ENCODE measurements around the gene CD2. TPM values are rescaled to one million over a fixed set of nuclear protein-coding genes. Genes with fewer than 3 reads are reported as not detected.

CD2 gene, protein sequence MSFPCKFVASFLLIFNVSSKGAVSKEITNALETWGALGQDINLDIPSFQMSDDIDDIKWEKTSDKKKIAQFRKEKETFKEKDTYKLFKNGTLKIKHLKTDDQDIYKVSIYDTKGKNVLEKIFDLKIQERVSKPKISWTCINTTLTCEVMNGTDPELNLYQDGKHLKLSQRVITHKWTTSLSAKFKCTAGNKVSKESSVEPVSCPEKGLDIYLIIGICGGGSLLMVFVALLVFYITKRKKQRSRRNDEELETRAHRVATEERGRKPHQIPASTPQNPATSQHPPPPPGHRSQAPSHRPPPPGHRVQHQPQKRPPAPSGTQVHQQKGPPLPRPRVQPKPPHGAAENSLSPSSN
- 100 to 1,000 TPM; 178 to 189 TPM for total RNA-seq
- 100 to 1,000 TPM; 197 to 240 (median 222) TPM for polyA plus RNA-seq
- 152 to 494 (median 265) reads per million in 6 experiments for total RNA-seq

DNA sequence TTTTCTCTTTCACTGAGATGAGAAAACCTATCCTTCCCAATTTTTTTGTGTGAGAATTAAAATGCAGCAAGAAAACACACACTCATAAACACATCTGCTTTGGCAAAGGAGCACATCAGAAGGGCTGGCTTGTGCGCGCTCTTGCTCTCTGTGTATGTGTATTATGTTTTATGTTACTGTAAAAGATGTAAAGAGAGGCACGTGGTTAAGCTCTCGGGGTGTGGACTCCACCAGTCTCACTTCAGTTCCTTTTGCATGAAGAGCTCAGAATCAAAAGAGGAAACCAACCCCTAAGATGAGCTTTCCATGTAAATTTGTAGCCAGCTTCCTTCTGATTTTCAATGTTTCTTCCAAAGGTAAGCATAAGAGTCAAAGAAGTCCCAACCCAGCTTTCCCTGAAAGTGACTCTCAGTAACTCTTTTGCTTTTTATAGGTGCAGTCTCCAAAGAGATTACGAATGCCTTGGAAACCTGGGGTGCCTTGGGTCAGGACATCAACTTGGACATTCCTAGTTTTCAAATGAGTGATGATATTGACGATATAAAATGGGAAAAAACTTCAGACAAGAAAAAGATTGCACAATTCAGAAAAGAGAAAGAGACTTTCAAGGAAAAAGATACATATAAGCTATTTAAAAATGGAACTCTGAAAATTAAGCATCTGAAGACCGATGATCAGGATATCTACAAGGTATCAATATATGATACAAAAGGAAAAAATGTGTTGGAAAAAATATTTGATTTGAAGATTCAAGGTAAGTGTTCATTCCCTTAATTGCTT lies at the start of gene CD2:
Gene CD2, plus strand, starts transcription at position 233 of the 780 bp plus-strand sequence. Its CDS starts 63 bp downstream, at position 296.
- DNase-seq = peak in 9 of 10 donors; percentile 31 to 76 (median 58)
- no peaks in the 10 kb centered on the region for H3K27me3 Mint-ChIP-seq
- ATAC-seq = peak; percentile 84 to 90
- peaks cover 22 to 42% (median 35%) of the 10 kb centered on the region in 4 donors for H3K4me1 Mint-ChIP-seq
- H3K4me3 Mint-ChIP-seq = peak within 1 kb of the TSS; percentile 92 to 100 (median 98)
- H3K9me3 Mint-ChIP-seq = peaks cover 0 to 13% (median 6%) of the 10 kb centered on the region in 9 donors
- H3K36me3 Mint-ChIP-seq = peaks cover 24 to 39% (median 28%) of the 10 kb centered on the region in 3 donors
- POLR2A ChIA-PET = interaction anchor here (0.8 to 11.1 kb wide), 13 partner anchors 8 to 306 kb away, joined by 3 to 285 read pairs (median 4); partner anchors contain the start of gene TTF2
- H3K27ac Mint-ChIP-seq = peak within 1 kb of the TSS; percentile 96 to 99 (median 98)

DNA sequence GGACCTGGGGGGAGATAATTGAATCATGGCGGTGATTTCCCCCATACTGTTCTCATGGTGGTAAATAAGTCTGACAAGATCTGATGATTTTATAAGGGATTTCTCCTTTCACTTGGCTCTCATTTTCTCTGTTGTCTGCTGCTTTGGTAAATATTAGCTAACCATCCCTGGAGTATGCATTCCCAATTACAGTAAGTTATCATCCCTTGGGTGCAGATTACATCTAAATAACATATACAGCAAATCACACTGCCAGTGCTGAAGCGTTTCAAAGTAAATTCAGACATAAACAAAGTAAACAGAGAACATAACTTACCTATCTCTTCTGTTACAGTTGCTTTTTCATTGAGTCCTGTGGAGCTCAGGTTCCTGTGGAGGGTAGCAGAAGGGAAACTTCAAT lies 48.1 kb upstream of the CD2 start:
- H3K4me3 Mint-ChIP-seq = no peak overlapping the region
- H3K27me3 Mint-ChIP-seq = peaks cover 2 to 21% (median 11%) of the 10 kb centered on the region in 5 donors
- POLR2A ChIA-PET = no interaction called here
- no peak overlapping the region for H3K27ac Mint-ChIP-seq
- H3K36me3 Mint-ChIP-seq = peaks cover 0 to 10% (median 2%) of the 10 kb centered on the region in 3 donors
- peaks cover 0 to 7% (median 0%) of the 10 kb centered on the region in 4 donors for H3K4me1 Mint-ChIP-seq
- peaks cover 0 to 15% (median 4%) of the 10 kb centered on the region in 9 donors for H3K9me3 Mint-ChIP-seq
- DNase-seq (no peak), ATAC-seq (no peak)

- H3K9me3 Mint-ChIP-seq = peaks cover 0 to 10% (median 4%) of the 10 kb centered on the region in 9 donors
- peaks cover 0 to 7% (median 0%) of the 10 kb centered on the region in 4 donors for H3K4me1 Mint-ChIP-seq
- peaks cover 0 to 10% (median 2%) of the 10 kb centered on the region in 3 donors for H3K36me3 Mint-ChIP-seq
- H3K27me3 Mint-ChIP-seq = peaks cover 2 to 21% (median 11%) of the 10 kb centered on the region in 5 donors
- H3K27ac Mint-ChIP-seq = no peak overlapping the region
- no peak for DNase-seq
- no peak overlapping the region for H3K4me3 Mint-ChIP-seq
- POLR2A ChIA-PET = no interaction called here
- ATAC-seq = no peak
Measured at GRCh38 chr1:116706841-116707240, 47.4 kb upstream of the CD2 start.

GRCh38 chr1:116708255-116708900 lies 45.9 kb upstream of the CD2 start:
- Mint-ChIP-seq H3K36me3 (peaks cover 0 to 10% (median 2%) of the 10 kb centered on the region in 3 donors), H3K9me3 (peaks cover 0 to 10% (median 4%) of the 10 kb centered on the region in 9 donors), H3K4me3 (no peak overlapping the region), H3K27me3 (peaks cover 4 to 21% (median 11%) of the 10 kb centered on the region in 5 donors), H3K4me1 (peaks cover 0 to 7% (median 5%) of the 10 kb centered on the region in 4 donors), H3K27ac (peak overlapping the region in 1 of 10 donors; percentile 31)
- POLR2A ChIA-PET = no interaction called here
- ATAC-seq = no peak
- no peak for DNase-seq

DNA sequence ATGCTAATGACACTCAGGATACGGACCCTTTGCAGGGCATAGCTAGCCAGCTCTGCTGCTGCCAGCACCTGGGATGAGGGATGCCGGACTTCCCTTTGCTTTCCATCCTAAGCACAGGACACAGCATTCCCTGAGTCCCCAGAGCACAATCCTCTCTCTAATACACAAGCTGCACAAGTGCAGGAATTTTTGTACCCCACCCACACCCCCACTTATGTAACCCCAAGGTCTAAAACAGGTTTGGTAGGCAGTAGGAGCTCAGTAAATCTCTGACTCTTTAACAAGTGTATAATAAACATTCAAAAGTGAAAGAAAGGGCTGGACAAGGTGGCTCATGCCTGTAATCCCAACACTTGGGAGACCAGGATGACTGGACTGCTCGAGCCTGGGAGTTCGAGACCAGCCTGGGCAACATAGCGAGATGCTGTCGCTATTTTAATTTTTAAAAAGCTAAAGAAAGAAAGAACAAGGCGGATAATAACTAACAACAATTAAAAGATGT lies 44.5 kb upstream of the CD2 start:
- Mint-ChIP-seq H3K36me3 (peaks cover 0 to 10% (median 2%) of the 10 kb centered on the region in 3 donors), H3K27me3 (peaks cover 4 to 21% (median 11%) of the 10 kb centered on the region in 5 donors), H3K9me3 (peaks cover 0 to 10% (median 0%) of the 10 kb centered on the region in 9 donors), H3K27ac (peak overlapping the region in 1 of 10 donors; percentile 36), H3K4me3 (no peak overlapping the region), H3K4me1 (peaks cover 0 to 7% (median 5%) of the 10 kb centered on the region in 4 donors)
- ATAC-seq = no peak
- DNase-seq = no peak
- POLR2A ChIA-PET = no interaction called here

GRCh38 chr1:116710420-116711262 lies 43.6 kb upstream of the CD2 start:
- no peak overlapping the region for H3K27ac Mint-ChIP-seq
- no peak overlapping the region for H3K4me3 Mint-ChIP-seq
- POLR2A ChIA-PET = no interaction called here
- H3K27me3 Mint-ChIP-seq = peaks cover 6 to 22% (median 11%) of the 10 kb centered on the region in 5 donors
- H3K9me3 Mint-ChIP-seq = peaks cover 0 to 10% (median 0%) of the 10 kb centered on the region in 9 donors
- H3K4me1 Mint-ChIP-seq = peaks cover 0 to 7% (median 5%) of the 10 kb centered on the region in 4 donors
- peaks cover 0 to 10% (median 0%) of the 10 kb centered on the region in 3 donors for H3K36me3 Mint-ChIP-seq
- no peak for DNase-seq
- no peak for ATAC-seq

GRCh38 chr1:116711263-116711840 lies 42.9 kb upstream of the CD2 start:
- Mint-ChIP-seq H3K4me3 (no peak overlapping the region), H3K36me3 (peaks cover 0 to 5% (median 0%) of the 10 kb centered on the region in 3 donors), H3K4me1 (peaks cover 0 to 7% (median 5%) of the 10 kb centered on the region in 4 donors), H3K9me3 (peaks cover 0 to 7% (median 0%) of the 10 kb centered on the region in 9 donors), H3K27ac (no peak overlapping the region), H3K27me3 (peaks cover 9 to 22% (median 11%) of the 10 kb centered on the region in 5 donors)
- DNase-seq (no peak), ATAC-seq (peak in 1 of 2 donors; percentile 35)
- POLR2A ChIA-PET = no interaction called here

GRCh38 chr1:116712510-116712909 lies 41.7 kb upstream of the CD2 start:
- ATAC-seq (no peak), DNase-seq (no peak)
- H3K36me3 Mint-ChIP-seq = no peaks in the 10 kb centered on the region
- H3K4me3 Mint-ChIP-seq = peak overlapping the region in 2 of 10 donors; percentile 18 to 66
- peaks cover 0 to under 1% (median 0%) of the 10 kb centered on the region in 9 donors for H3K9me3 Mint-ChIP-seq
- peak overlapping the region in 1 of 10 donors; percentile 53 for H3K27ac Mint-ChIP-seq
- H3K27me3 Mint-ChIP-seq = peaks cover 5 to 22% (median 10%) of the 10 kb centered on the region in 5 donors
- POLR2A ChIA-PET = no interaction called here
- peaks cover 0 to 7% (median 5%) of the 10 kb centered on the region in 4 donors for H3K4me1 Mint-ChIP-seq

DNA sequence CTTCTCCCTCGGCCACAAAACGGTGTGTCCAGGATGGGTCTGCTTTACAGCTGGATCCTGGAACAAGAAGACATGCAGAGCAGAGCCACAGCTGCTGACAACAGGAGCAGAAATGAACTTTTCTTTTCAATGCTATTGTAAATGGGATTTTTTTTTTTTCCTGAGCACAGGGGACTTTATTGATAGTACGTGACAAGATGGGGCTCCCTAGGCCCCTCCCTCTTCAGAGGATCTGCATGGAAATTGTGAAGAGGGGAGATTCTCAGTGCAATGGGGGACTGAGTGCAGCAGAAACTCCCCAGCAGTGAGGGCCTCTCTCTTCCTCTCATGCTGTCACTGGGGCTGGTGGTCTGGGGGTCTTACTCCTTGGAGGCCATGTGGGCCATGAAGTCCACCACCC lies 40.8 kb upstream of the CD2 start:
- Mint-ChIP-seq H3K9me3 (no peaks in the 10 kb centered on the region), H3K27me3 (peaks cover under 1 to 13% (median 4%) of the 10 kb centered on the region in 5 donors), H3K36me3 (no peaks in the 10 kb centered on the region), H3K27ac (peak overlapping the region in 1 of 10 donors; percentile 57), H3K4me3 (no peak overlapping the region), H3K4me1 (peaks cover 0 to 7% (median 3%) of the 10 kb centered on the region in 4 donors)
- DNase-seq (no peak), ATAC-seq (no peak)
- POLR2A ChIA-PET = no interaction called here

GRCh38 chr1:116716391-116716790 lies 37.8 kb upstream of the CD2 start:
- POLR2A ChIA-PET = no interaction called here
- no peak for DNase-seq
- Mint-ChIP-seq H3K36me3 (peaks cover 0 to 3% (median 0%) of the 10 kb centered on the region in 3 donors), H3K4me1 (peaks cover 0 to 7% (median 3%) of the 10 kb centered on the region in 4 donors), H3K27ac (no peak overlapping the region), H3K27me3 (peaks cover 0 to 6% (median 0%) of the 10 kb centered on the region in 5 donors), H3K4me3 (no peak overlapping the region), H3K9me3 (peaks cover 0 to 4% (median 0%) of the 10 kb centered on the region in 9 donors)
- no peak for ATAC-seq

DNA sequence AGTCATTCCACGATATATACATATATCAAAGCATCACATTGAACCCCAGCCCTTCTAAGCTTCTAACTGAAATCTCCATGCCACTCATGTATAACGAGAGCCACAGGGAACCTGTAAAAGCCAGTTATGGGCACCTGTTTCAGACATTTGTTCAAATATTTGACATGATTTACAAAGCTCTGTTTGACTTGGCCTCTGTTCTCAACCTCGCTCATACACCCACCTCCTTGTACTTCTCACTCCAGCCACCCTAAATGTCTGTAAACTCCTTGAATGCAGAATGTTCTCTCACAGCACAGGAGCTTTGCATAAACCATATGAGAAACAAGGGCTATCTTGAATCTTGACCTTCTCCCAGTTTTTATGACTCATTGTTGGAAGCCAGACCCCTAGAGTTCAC lies 36.9 kb upstream of the CD2 start:
- DNase-seq (no peak), ATAC-seq (no peak)
- POLR2A ChIA-PET = no interaction called here
- peaks cover 0 to 5% (median 3%) of the 10 kb centered on the region in 4 donors for H3K4me1 Mint-ChIP-seq
- peaks cover 0 to 5% (median 0%) of the 10 kb centered on the region in 5 donors for H3K27me3 Mint-ChIP-seq
- peaks cover 0 to 3% (median 0%) of the 10 kb centered on the region in 3 donors for H3K36me3 Mint-ChIP-seq
- no peak overlapping the region for H3K4me3 Mint-ChIP-seq
- no peak overlapping the region for H3K27ac Mint-ChIP-seq
- peaks cover 0 to 4% (median 0%) of the 10 kb centered on the region in 9 donors for H3K9me3 Mint-ChIP-seq

Data from naive thymus-derived CD8-positive, alpha-beta T cell (primary cell).